HepG2 (cell line): ENCODE measurements around the gene WWC2. TPM values are rescaled to one million over a fixed set of nuclear protein-coding genes. Genes with fewer than 3 reads are reported as not detected.
A peak's percentile ranks its signal among the peaks of the same experiment; 100 is the strongest.

ENCODE experiments used
- CHCHD3 ChIP-seq: sonication (generic); formaldehyde crosslinking; IDR thresholded peaks from 2 replicates; pipeline ENCODE4 v1.8.0; 2022; ENCODE audit warnings: mild to moderate bottlenecking, missing genetic modification reagents, moderate library complexity
- DBP ChIP-seq: sonication (generic); formaldehyde crosslinking; IDR thresholded peaks from 2 replicates; pipeline ENCODE4 v1.4.0; 2020; ENCODE audit warnings: missing genetic modification reagents; ENCODE audit errors: not compliant biosample characterization
- FLYWCH1 ChIP-seq: sonication (generic); formaldehyde crosslinking; IDR thresholded peaks from 2 replicates; pipeline ENCODE4 v1.8.1; 2023; ENCODE audit warnings: mild to moderate bottlenecking, missing genetic modification reagents
- HDAC2 ChIP-seq: sonication (generic); formaldehyde crosslinking; IDR thresholded peaks from 2 replicates; pipeline ENCODE4 v1.4.0; 2020; ENCODE audit warnings: missing genetic modification reagents
- ISL2 ChIP-seq: sonication (generic); formaldehyde crosslinking; IDR thresholded peaks from 2 replicates; pipeline ENCODE4 v1.5.0; 2020; ENCODE audit warnings: missing genetic modification reagents
- KDM1A ChIP-seq: IDR thresholded peaks from 2 replicates; pipeline ENCODE4 v1.6.1; 2016; ENCODE audit warnings: missing compliant biosample characterization
- MIER3 ChIP-seq: IDR thresholded peaks from 2 replicates; pipeline ENCODE4 v1.6.1; 2016; ENCODE audit warnings: missing compliant biosample characterization, borderline replicate concordance
- MIXL1 ChIP-seq: IDR thresholded peaks from 2 replicates; pipeline ENCODE4 v1.6.1; 2016
- ZFX ChIP-seq: sonication (generic); formaldehyde crosslinking; IDR thresholded peaks from 2 replicates; pipeline ENCODE4 v1.4.0; 2020; ENCODE audit warnings: mild to moderate bottlenecking, low read depth, missing genetic modification reagents, moderate library complexity
- ZNF142 ChIP-seq: sonication (generic); formaldehyde crosslinking; IDR thresholded peaks from 2 replicates; pipeline ENCODE4 v1.4.0; 2020; ENCODE audit warnings: missing genetic modification reagents
- ZNF207 ChIP-seq: fragments of 450-650 bp; IDR thresholded peaks from 2 replicates; pipeline ENCODE4 v1.6.1; 2016; ENCODE audit warnings: antibody characterized with exemption, borderline replicate concordance
- ZNF382 ChIP-seq: sonication (generic); formaldehyde crosslinking; IDR thresholded peaks from 2 replicates; pipeline ENCODE4 v1.5.0; 2020; ENCODE audit warnings: missing genetic modification reagents, mild to moderate bottlenecking, borderline replicate concordance
- ZNF850 ChIP-seq: sonication (generic); formaldehyde crosslinking; conservative IDR thresholded peaks from 2 replicates; pipeline ENCODE4 v1.9.0; 2021; ENCODE audit warnings: mild to moderate bottlenecking, missing genetic modification reagents
- polyA plus RNA-seq, 8 experiments: library from polyadenylated mRNA; depleted of rRNA in 3 of 8; stranded (reverse) in 7 of 8; unstranded in 1 of 8; fragments of >200 nt; fragmentation: Illumina TruSeq in 4 of 8; extraction: Trizol in 4 of 8; gene quantifications; 2 replicates each; pipeline versions ENCODE4 v1.2.1 to v1.2.3, GENCODE V29; 2011 to 2016; ENCODE audit warnings: low read depth in 4 of 8, missing spikeins in 1 of 8, mixed read lengths in 1 of 8; ENCODE audit not compliant: insufficient read depth in 1 of 8
- total RNA-seq, 5 experiments: library from RNA; depleted of rRNA; stranded (reverse); fragments of >200 nt; fragmentation: Illumina TruSeq; extraction: Trizol; gene quantifications; 2 replicates each; pipeline ENCODE4 v1.2.3, GENCODE V29; 2016; ENCODE audit warnings: low read depth in 1 of 5
- TF ChIP-seq, protein P1 (sequence below): sonication (generic); formaldehyde crosslinking; IDR thresholded peaks from 2 replicates; pipeline ENCODE4 v1.4.0; 2020; ENCODE audit warnings: missing genetic modification reagents
- TF ChIP-seq, protein P2 (sequence below): sonication (generic); formaldehyde crosslinking; IDR thresholded peaks from 2 replicates; pipeline ENCODE4 v1.5.0; 2020; ENCODE audit warnings: missing genetic modification reagents, mild to moderate bottlenecking, borderline replicate concordance
- TF ChIP-seq, protein P3 (sequence below): IDR thresholded peaks from 2 replicates; pipeline ENCODE4 v1.6.1; 2012; ENCODE audit warnings: inconsistent platforms
- TF ChIP-seq, protein P4 (sequence below): fragments of 450-650 bp; IDR thresholded peaks from 2 replicates; pipeline ENCODE4 v1.6.1; 2017; ENCODE audit warnings: mild to moderate bottlenecking

WWC2 gene
- total and polyA plus RNA-seq, 2 of the 13 experiments (the other 11 are each of a cell fraction or from before 2014, with no cell fraction given): 40.0 to 50.1 TPM

- TF ChIP-seq, protein P1, sequence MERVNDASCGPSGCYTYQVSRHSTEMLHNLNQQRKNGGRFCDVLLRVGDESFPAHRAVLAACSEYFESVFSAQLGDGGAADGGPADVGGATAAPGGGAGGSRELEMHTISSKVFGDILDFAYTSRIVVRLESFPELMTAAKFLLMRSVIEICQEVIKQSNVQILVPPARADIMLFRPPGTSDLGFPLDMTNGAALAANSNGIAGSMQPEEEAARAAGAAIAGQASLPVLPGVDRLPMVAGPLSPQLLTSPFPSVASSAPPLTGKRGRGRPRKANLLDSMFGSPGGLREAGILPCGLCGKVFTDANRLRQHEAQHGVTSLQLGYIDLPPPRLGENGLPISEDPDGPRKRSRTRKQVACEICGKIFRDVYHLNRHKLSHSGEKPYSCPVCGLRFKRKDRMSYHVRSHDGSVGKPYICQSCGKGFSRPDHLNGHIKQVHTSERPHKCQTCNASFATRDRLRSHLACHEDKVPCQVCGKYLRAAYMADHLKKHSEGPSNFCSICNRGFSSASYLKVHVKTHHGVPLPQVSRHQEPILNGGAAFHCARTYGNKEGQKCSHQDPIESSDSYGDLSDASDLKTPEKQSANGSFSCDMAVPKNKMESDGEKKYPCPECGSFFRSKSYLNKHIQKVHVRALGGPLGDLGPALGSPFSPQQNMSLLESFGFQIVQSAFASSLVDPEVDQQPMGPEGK: peak; percentile 42; the same call in 1 of the 2 replicates
- TF ChIP-seq ZNF207: no peak
- TF ChIP-seq CHCHD3: no peak
- TF ChIP-seq HDAC2 (CRISPR knock-in tag): peak; percentile 78
- TF ChIP-seq DBP (CRISPR knock-in tag): no peak
- TF ChIP-seq, protein P2, sequence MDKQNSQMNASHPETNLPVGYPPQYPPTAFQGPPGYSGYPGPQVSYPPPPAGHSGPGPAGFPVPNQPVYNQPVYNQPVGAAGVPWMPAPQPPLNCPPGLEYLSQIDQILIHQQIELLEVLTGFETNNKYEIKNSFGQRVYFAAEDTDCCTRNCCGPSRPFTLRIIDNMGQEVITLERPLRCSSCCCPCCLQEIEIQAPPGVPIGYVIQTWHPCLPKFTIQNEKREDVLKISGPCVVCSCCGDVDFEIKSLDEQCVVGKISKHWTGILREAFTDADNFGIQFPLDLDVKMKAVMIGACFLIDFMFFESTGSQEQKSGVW (CRISPR knock-in tag): no peak
- TF ChIP-seq, protein P3, sequence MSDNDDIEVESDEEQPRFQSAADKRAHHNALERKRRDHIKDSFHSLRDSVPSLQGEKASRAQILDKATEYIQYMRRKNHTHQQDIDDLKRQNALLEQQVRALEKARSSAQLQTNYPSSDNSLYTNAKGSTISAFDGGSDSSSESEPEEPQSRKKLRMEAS: peak; percentile 47
- TF ChIP-seq ZFX (CRISPR knock-in tag): 0 out of 2 replicates have a peak, but pooled peaks have one; percentile 10
- TF ChIP-seq, protein P4, sequence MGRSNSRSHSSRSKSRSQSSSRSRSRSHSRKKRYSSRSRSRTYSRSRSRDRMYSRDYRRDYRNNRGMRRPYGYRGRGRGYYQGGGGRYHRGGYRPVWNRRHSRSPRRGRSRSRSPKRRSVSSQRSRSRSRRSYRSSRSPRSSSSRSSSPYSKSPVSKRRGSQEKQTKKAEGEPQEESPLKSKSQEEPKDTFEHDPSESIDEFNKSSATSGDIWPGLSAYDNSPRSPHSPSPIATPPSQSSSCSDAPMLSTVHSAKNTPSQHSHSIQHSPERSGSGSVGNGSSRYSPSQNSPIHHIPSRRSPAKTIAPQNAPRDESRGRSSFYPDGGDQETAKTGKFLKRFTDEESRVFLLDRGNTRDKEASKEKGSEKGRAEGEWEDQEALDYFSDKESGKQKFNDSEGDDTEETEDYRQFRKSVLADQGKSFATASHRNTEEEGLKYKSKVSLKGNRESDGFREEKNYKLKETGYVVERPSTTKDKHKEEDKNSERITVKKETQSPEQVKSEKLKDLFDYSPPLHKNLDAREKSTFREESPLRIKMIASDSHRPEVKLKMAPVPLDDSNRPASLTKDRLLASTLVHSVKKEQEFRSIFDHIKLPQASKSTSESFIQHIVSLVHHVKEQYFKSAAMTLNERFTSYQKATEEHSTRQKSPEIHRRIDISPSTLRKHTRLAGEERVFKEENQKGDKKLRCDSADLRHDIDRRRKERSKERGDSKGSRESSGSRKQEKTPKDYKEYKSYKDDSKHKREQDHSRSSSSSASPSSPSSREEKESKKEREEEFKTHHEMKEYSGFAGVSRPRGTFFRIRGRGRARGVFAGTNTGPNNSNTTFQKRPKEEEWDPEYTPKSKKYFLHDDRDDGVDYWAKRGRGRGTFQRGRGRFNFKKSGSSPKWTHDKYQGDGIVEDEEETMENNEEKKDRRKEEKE: no peak
- TF ChIP-seq MIER3 (CRISPR knock-in tag): 0 out of 2 replicates have a peak, but pooled peaks have one; percentile 21
- no peak for TF ChIP-seq FLYWCH1 (CRISPR knock-in tag)
- peak; percentile 58; the same call in 1 of the 2 replicates for TF ChIP-seq MIXL1
- TF ChIP-seq ZNF382 (CRISPR knock-in tag): no peak
- peak; percentile 89 for TF ChIP-seq ISL2 (CRISPR knock-in tag)
- TF ChIP-seq KDM1A (CRISPR knock-in tag): no peak
- TF ChIP-seq ZNF142 (CRISPR knock-in tag): no peak
- TF ChIP-seq ZNF850 (CRISPR knock-in tag): no peak
Observed at GRCh38 chr4:183100827-183101226, 1.8 kb downstream of the WWC2 start (continued).
